ENCODE results near the gene SPRR1A. TPM values are rescaled to one million over a fixed set of nuclear protein-coding genes. Genes with fewer than 3 reads are reported as not detected.
"Not testable (repeated sequence)": the region's sequence is repeated elsewhere in the genome, so short reads cannot be mapped to it uniquely, and the experiment has no call there.

The SPRR1A gene
- total RNA-seq, 1 donor from 2014 or later: not detected

DNA sequence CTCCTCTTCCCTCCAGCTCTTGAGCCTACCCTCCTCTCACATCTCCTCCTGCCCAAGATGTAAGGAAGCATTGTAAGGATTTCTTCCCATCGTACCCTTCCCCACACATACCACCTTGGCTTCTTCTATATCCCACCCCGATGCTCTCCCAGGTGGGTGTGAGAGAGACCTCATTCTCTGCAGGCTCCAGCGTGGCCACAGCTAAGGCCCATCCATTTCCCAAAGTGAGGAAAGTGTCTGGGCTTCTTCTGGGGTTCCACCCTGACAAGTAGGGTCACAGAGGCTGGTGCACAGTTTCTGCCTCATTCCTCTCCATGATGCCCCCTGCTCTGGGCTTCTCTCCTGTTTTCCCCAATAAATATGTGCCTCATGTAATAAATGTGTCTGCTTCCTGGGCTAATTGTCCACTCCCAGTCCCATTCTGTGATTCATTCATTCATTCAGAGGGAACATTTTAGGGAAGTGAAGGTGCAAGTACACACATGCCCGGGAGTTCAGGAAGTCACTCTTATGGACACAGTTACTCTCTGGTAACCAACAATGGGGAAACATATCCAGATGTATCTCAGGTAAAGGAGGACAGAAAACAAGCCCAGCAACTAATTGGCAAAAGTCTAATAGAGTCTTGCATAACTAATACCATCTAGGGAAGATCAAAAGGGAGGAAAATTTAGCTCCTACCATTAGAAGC is 11.5 kb upstream of the SPRR1A start:
- DNase-seq (ENCODE audit: low read depth in 2 of 2): no peak

- DNase-seq (ENCODE audit: low read depth in 2 of 2): no peak
These were observed 7.2 kb upstream of the SPRR1A start for GRCh38 chr1:152976688-152977087.

DNA sequence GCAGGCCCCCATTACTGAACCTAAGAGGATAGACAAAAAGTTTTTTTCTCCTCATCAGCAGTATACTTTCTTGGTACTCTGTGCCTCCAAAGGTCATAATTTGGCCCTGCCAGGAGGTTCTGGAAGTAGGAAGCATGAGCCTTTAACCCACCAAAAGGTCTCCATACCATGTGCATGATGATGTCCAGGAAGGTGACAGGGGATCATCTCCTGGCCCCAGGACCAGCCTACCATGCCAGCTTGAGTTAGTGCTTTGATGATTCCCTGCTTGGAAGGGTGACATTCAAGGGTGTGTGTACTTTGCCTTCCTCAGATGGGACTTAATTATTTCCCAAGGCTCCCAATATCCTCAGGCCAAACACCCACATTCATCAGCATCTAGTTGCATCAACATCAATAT is 6.3 kb upstream of the SPRR1A start:
- no peak for DNase-seq (ENCODE audit: low read depth in 2 of 2)

GRCh38 chr1:152980676-152981075 is 3.2 kb upstream of the SPRR1A start:
- DNase-seq (ENCODE audit: low read depth in 2 of 2): no peak

GRCh38 chr1:152981146-152981871 is 2.6 kb upstream of the SPRR1A start:
- no peak for DNase-seq (ENCODE audit: low read depth in 2 of 2)

DNA sequence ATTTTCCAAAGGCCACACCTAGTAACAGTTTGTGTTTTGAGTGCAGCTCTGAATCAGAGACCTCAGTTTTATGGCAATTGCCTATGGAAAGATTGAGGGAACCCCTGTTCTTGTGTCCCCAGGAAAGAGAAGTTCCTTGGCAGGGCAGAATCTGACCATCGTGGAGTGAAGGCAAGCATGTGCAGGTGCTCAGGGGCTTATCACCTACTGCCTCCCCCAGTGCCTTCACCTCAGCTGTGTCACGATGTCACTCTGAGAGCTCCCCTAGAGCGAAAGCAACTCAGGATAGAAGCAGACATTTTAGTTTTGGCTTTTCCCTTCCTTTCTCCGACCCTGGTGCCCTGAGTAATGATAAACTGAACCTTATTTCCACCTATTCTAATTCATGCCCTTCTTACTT is 1.8 kb upstream of the SPRR1A start:
- no peak for DNase-seq (ENCODE audit: low read depth in 2 of 2)

GRCh38 chr1:152983234-152983633 is 647 bp upstream of the SPRR1A start:
- DNase-seq (ENCODE audit: low read depth in 2 of 2): no peak

- DNase-seq (ENCODE audit: low read depth in 2 of 2): no peak
These were observed 2.7 kb downstream of the SPRR1A start for GRCh38 chr1:152986578-152986977.

GRCh38 chr1:152993186-152993585 is 9.3 kb downstream of the SPRR1A start:
- DNase-seq (ENCODE audit: low read depth in 2 of 2): no peak

GRCh38 chr1:152995842-152996241 is 12.0 kb downstream of the SPRR1A start:
- no peak for DNase-seq (ENCODE audit: low read depth in 2 of 2)

DNA sequence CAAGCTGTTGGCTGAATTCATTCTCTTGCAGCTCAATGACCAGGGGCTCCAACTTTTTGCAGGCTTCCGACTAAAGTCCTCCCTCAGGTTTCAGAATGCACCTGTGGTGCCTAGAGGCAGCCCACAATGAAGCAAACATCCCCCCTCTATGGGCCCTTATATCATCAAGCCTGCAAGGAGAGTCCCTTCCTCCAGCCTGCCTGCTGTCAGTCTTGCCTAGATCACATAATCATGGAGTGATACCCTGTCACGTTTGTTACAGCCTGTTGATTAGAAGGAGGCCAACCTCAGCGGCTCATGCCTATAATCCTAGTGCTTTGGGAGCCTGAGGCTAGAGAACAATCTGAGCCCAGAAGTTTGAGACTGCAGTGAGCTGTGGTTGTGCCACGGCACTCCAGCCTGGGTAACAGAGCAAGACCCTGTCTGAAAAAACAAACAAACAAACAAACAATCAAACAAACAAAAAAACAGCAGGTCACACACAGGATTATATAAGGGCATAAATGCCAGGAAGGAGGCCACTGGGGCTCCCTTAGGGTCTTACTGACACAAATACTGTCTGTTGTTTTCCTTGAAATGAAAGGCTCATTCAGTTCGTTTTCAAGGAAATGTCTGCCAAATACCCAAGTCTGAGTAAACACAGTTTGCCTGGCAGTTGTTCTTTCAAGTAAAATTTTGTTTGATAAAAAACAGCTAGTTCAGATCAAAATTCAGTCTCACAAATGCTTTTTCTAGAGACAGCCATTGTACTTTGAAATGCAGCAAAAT is 12.9 kb downstream of the SPRR1A start:
- no peak for DNase-seq (ENCODE audit: low read depth in 2 of 2)

- no peak for DNase-seq (ENCODE audit: low read depth in 2 of 2)
These were observed 14.0 kb downstream of the SPRR1A start for GRCh38 chr1:152997901-152998300.

DNA sequence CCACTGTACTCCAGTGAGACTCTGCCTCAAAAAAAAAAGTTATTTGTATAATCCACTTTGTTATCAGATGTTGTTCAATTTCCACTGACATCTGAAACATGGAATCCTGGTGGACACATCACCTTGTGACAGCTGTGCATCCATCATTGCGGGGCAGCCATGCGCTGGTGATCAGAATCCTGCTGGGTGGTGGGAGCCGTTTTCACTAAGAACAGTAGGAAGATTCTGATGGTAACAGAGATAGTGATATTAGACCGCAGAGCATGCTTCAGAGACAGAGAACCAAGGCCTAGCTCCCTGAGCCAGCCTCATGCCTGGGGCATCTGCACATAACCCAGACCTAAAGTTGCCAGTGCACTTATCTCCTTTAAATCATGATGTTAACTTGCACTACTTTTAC is 14.6 kb downstream of the SPRR1A start:
- DNase-seq (ENCODE audit: low read depth in 2 of 2): no peak

DNA sequence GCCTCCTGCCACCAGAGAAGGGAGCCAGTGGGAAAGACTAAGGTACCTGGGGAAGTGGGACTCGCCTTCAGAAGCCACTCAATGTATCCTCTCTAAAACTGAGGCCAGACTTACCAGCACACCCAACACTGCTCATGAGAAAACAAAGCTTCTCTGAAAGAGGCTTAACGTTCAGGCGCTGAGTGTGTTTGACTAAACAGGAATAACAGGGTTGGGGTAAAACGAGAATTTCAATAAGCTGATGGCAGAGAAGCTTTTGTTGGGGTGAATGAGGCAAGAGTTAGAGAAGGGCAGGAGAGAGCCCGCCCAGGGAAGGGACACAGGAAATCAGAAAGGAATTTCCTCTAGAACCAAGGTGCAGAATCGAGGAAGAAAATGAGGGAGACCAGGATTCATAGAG is 15.9 kb downstream of the SPRR1A start:
- DNase-seq (ENCODE audit: low read depth in 2 of 2): no peak

GRCh38 chr1:153000294-153000693 is 16.4 kb downstream of the SPRR1A start:
- no peak for DNase-seq (ENCODE audit: low read depth in 2 of 2)

- DNase-seq (ENCODE audit: low read depth in 2 of 2): no peak
These were observed 17.5 kb downstream of the SPRR1A start, which contains the start of gene SPRR3 for GRCh38 chr1:153001382-153001781. SPRR3 (plus strand) TSS chr1:153001749; CDS start chr1:153003021, 1,272 bp downstream.

GRCh38 chr1:153011235-153011758 is 27.4 kb downstream of the SPRR1A start:
- not testable (repeated sequence) for DNase-seq (ENCODE audit: low read depth in 2 of 2)

- DNase-seq (ENCODE audit: low read depth in 2 of 2): not testable (repeated sequence)
These were observed 37.9 kb downstream of the SPRR1A start for GRCh38 chr1:153021829-153022228.

- DNase-seq (ENCODE audit: low read depth in 2 of 2): not testable (repeated sequence)
These were observed 38.5 kb downstream of the SPRR1A start for GRCh38 chr1:153022340-153022739.

GRCh38 chr1:153023109-153023508 is 39.2 kb downstream of the SPRR1A start:
- no peak for DNase-seq (ENCODE audit: low read depth in 2 of 2)

GRCh38 chr1:153024413-153024812 is 40.5 kb downstream of the SPRR1A start:
- DNase-seq (ENCODE audit: low read depth in 2 of 2): no peak

GRCh38 chr1:153025797-153026196 is 41.9 kb downstream of the SPRR1A start:
- no peak for DNase-seq (ENCODE audit: low read depth in 2 of 2)

All from dermis microvascular lymphatic vessel endothelial cell (primary cell).